GM19043 (cell line): ENCODE results near the gene COQ8B.

Source experiments
- ATAC-seq: cut with Tn5 transposase; IDR thresholded peaks from one replicate; pipeline ENCODE4 v1.9.1; 2021; ENCODE audit warnings: low read depth; ENCODE audit not compliant: unreplicated experiment

Gene COQ8B

DNA sequence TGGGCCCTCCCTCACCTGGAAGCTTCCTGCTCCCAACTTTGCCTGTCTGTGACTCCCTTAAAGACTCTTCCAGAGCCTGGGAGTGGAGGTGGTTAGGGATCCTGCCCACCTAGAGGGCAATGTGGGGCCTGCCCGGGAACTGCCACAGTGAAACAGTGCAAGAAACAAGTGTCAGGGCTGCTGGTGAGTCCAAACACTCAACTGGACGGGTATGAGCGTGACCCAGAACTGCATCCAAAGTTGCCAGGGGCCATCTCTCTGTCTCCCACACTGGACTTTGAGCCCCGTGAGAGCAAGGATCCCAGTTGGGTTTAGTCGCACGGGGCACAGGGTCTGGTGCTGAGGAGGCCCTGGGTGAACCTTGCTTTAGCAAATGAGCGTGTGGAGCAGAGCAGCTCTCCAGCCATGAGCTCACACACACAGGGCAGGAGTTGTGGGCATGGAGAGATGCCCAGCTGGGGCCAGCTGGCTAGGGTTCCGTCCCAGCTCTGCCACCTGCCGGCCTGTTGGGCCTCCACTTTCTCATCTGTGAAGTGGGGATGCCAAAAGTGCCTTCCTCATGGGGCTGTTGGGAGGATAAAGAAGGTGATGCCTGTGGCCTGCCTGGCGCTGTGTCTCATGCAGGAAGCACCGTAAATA is 23.4 kb downstream of the COQ8B start:
- no peak for ATAC-seq

DNA sequence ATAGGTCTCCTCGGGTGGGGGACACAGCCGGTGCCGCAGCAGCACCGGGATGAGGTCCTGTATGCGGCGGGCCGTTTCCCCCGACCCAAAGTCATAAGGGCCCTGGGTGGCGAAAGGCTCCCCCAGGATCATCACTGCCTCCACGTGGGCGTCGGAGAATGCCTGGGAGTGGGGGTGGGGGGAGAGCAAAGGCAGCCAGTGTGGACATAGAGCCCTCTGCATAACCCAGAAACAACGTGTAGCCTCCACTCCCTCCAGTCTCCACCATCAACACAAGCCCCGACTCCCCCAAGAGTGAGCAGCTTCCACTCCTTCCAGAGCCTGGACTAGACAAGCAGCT is 24.5 kb downstream of the COQ8B start:
- ATAC-seq = no peak

DNA sequence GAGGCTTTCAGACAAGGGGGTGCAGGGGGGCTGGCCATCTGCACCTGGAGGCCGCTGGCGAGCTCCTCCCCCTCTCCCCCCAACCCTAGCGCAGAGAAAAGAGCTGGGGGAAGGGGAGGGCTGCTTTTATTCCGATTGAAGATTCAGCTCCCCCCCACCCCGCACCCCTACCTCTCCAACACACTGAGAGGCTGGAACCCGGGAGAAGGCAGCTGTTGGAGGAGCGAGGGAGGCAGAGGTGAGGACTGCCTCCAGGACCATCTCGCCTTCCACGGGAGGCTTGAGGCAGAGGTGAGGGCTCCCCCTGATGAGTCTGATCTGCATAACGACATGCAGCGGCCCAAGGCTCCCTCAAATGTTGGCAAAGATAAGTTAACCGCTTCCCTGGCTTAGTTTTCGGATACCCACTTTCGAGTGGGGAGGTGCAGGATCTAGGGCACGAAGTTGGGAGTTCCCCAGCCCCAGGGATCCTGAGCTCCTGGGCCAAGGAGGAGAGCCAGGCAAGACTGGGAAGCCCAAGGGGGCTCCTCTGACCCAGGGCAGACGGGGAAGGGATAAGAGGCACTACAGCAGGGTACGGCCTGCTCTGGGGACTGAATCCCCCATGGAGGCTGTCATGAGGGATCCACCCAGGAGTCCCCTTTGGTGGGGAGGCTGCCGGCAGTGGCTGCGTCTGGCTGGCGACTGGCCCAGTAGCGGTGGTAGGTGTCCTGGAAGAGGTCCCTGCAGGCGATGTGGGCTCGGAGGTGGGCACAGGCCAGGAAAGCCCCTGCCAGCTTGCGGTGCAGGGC is 25.1 kb downstream of the COQ8B start:
- no peak for ATAC-seq

DNA sequence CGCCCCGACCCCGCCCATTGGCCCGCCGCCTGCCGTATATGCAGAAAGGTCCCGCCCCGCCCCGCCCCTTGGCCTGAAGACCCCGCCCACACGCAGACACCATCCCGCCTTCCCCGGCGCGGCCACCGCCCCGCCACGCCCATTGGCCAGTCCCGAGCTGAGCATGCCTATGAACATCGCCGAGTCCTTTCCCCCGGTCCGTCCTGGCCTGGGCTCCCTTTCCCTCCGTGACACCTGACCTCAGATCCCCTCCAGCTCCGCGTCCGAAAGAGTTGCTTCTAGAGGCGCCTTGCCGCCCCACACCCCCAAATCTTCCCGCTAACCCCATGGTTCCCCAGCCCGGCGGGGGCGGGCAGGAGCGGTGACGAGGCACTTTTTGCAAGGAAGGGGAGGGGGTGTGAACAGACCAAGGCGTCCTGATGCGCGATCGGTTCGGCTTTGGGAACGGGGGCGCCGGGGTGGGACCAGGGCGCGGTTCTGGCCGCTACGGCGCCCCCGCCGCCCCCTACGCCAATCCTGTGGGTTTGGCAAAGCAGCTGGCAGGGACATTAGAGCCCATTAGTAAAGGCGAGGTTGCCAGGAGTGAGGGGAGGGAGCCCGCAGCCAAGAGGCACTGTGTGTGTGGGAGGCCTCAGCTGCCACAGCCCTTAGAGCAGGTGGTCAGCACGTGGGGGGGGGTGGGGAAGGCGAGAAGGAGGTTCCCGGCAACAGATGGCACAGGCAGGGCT is 25.8 kb downstream of the COQ8B start:
- no peak for ATAC-seq

DNA sequence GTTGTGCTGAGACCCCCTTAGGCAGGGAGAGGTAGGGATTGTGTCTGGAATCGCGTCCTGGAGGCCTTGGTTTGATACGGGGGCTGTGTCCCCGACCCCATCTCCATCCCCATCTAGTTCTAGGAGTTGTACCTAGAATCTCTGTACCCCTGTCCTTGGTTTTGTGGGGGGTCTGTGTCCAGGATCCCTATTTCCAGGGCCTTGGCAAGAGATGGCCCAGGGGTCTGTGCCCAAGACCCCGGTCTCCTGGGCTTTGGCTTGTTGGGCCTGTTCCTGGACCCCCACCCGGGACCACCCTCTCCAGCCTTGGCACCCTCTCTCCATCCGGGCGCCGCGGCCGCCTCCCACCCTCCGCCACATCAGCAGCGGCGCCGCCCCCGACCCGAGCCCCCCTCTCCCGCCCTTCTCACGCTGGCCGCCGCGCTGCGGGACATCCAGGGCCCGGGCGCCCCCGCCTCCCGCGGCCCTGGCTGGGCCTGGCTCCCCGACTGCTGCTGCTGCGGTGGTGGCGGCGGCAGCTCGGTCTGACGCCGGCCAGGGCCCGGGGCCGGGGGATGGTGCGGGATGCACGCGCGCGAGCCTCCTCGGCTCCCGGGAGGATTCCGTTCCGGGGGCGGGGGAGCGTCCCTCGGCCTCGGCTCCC is 26.5 kb downstream of the COQ8B start, which contains the start of gene NUMBL:
Gene NUMBL, minus strand, starts transcription at position 602 of the 643 bp plus-strand sequence. Its CDS starts 168 bp downstream, at position 434.
- no peak for ATAC-seq

DNA sequence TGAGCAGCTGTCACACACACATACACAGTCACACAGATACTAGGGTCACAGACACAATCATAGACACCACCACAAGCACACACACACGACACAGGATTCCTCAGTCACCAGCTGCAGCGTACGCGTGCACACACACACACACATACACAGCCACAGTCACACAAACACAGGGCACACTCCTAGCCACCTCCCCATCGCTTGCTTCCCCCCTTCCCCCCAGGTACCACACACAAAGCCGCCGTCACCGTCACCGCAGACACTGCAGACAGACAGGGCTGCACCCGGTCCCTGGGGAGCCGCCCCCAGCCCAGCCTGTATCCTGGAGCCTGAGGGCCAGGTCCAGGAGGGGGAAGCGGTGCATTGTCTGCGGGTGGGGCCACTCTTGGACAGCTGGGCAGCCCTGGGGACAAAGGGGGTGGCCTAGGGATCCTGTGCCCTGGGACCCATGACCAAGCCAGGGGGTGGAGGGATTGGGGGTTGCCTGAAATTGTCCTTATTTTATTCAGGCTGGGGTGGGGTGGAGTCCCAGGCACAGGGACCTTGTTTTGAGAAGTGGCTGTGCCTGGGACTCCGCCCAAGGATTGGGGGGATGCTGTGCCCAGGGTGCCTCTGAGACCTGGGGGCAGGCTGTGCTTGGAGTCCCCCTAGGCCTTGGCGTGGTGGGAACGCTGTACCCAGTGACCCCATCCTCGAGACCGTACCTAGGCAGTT is 27.2 kb downstream of the COQ8B start:
- ATAC-seq = no peak

DNA sequence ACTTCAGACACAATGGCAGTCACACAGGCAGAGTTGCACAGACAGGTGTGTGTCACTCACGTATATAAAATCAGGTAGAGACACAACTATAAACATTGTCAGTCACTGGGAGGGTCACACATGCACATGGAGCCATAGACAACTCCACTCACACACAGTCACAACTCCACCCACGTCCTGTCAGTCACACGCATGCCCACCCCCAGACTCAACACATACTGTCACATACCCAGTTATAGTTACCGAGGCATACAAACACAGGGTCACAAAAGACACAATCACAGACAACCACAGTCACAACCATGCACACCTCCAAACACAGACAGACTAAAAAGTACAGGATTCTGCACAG is 27.7 kb downstream of the COQ8B start:
- no peak for ATAC-seq

DNA sequence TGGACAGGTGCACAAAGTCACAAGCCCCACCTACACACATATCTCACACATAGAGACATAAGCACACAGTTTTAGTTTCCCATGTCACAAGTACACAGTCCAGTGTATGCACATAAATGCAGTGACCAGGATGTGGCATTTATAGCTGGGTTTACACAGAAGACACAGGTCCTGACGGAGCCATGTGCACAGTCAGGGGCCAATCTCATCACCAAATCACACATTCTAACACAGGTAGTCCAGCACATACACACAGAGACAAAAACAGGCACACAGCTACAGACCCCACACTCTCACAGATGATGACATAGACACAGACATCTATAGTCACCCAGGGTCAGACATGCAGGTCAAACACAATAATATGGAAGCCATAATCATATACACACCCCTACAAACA is 28.4 kb downstream of the COQ8B start:
- ATAC-seq = no peak

DNA sequence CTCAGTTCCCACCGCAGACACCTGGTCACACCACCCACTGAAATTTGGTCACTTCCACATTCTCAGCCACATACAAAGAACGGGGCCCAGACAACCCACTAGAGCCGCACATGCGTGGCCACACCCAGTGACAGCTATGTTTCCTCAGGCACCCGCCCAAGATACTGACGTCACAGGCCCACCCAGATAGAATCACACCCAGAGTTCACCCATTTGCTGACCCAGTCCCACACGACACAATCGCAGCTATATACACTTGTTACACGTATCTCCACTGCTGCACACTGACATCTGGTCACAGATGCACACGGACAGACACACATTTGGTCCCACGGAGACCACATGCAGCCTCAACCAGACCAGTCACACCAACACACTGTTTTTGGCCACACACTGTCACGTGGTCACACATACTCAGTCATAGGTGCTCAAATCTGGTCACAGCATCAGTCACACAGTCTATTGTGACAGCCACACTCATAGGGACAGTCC is 29.1 kb downstream of the COQ8B start:
- ATAC-seq = no peak

DNA sequence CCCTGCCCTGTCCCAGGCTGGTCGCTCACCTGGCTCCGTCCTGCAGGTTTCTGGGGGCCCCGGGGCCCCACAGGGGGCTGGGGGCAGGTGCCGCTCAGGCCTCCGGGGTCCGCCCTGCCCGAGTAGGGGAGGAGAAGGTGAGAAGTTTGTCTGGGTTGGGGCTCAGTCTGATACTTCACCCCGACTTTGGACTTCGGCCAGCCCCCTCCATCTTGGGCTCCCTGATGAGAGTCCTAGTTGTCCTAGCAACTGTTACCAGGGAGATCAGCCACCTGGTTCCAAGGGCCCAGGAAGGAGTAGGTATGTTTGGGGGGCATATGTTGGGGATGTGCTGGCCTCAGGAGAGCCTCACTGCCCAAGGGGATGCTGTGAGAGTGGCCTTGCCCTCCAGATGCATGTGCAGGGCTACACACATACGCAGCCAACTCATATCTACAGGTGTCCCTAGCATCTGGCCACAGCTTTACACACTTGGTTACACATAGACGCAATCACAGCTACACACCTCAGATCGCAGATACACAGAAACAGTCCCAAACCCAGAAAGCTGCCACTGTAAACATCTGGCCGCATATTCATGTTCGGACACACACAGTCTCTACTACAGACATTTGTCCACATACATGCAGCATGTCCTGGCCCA is 29.7 kb downstream of the COQ8B start:
- no peak for ATAC-seq

DNA sequence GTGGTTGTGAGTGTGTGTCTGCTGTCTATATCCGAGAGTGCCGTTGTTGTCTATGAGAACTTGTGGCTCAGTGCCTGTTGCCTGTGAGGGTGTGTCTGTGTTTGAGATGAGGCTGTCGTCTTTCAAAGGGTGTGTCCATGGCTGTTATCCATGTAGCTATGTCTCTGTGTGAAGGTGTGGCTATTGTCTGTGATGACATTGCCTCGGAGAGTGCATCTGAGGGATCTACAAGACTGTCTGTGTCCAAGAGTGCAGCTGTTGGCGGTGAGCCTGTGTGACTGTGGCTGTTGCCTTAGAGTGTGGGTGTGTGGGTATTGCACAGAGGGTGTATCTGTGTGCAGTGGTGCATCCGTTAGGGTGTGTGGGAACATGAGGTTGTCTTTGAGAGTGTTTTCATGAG is 31.1 kb downstream of the COQ8B start:
- no peak for ATAC-seq

DNA sequence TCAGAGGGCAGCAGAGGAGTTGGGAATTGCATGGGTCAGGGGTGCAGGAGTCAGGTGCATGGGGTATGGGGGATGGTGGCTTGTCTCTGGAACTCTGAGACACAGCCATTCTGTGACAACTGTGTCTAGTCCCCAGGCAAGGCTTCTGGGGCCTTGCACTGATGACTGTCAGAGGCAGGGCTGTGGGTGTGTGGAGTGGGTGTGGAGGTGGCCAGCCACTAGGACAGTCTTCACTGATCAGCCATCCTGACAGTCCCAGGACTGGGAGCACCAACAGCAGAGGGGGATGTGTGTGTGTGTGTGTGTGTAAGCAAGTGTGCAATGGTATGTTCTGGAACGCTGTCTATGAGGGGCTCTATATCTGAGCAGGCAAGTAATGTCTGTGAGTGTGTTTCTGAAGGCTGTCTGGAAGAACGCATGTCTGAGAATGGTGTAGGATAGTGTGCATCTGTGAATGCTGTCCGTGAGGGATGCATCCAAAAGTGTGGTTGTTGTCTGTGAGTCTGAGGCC is 31.6 kb downstream of the COQ8B start:
- ATAC-seq = no peak

DNA sequence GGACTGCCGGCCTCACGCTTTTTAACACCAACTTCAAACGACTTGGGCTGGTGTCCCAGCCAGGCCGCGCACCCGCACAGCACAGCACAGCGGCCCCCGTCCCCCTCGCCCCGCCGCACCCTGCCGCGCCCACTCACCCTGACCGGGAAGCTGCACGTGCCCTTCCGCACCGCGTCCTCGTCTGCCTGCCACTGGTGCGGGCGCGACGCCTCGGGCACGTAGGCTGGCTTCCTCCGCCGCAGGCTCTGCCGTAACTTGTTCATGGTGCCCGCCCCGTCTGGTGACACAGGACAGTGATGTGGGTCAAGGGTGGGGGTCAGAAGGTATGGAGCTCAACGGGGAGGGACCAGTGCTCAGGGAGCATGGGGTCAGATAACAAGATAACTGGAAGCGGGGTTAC is 32.4 kb downstream of the COQ8B start:
- no peak for ATAC-seq

DNA sequence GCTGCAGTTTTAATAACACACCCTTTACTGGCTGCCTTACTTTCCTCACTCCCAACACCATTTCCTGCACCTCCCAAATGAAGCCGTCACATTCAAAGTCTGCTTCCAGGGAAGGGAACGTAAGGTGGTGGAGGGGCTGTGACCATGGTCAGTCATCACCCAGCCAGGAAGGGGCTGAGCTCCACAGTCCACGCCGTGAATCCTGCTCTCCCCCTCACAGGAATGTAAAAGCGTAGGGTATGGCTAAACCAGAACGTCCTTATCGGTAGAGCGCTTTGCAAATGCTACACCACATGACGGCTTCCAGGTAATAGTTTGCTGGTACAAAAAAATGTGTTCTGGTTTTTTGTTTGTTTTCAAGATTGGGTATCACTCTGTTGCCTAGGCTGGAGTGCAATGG is 33.2 kb downstream of the COQ8B start:
- ATAC-seq = no peak

DNA sequence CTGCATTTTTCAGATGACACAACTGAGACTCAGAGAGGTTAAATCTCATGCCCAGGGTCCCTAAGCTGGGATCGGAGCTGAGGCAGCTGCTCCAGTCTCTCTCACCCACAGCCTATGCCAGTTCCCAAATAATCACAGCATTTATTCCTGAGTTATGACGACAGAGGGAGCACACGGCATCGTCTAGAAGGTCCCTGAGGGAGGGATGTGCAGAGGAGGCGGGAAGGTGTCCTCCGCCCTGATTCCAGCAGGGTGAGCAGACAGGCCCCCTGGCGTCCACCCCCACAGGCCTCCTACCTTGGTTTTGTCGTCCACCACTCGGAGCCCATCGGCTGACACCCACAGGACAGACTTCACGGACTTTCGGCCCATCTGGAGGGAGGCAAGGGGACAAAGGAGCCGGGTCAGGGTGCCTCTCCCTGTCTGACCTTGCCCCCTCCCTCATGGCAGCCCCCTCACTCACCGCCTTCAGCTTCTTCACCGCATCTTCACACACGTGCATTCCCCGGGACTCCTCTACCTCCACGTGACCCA is 34.2 kb downstream of the COQ8B start:
- ATAC-seq = no peak

DNA sequence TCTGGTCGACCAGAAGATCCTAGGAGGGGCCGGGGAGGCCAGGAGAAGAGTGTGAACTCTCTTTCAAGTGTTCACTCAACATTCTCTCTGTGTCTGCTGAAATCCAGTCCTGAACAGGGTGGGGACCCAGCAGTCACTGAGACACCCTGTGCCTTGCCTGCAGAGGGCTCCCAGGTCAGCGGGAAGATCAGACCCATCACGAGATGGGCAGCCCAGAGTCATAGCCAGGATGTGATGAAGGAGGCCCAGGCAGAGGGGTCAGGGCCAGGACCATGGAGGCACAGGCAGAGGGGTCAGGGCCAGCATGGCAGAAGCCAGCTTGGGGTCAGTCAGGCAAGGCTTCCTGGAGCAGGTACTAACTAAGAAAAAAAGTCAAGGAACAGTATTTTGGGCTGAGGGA is 35.6 kb downstream of the COQ8B start:
- no peak for ATAC-seq

DNA sequence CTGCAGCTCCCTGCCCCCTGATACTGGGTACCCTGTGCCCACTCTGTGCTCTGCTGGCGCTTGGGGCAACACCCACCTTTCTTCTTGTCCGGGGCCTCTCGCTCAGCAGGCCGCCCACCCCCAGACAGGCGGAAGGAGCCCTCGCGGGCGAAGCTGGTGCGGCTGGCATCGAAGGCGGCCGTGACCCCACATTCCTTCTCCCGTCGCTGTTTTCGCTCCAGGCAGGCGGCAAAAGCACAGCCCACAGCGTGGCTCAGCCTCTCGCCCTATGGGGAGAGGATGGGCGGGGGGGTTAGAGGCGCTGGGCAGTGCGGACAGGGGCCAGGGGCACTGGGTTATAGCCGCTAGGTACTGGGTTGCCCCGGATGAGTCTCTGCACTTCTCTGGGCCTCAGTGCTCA is 39.5 kb downstream of the COQ8B start:
- ATAC-seq = no peak

DNA sequence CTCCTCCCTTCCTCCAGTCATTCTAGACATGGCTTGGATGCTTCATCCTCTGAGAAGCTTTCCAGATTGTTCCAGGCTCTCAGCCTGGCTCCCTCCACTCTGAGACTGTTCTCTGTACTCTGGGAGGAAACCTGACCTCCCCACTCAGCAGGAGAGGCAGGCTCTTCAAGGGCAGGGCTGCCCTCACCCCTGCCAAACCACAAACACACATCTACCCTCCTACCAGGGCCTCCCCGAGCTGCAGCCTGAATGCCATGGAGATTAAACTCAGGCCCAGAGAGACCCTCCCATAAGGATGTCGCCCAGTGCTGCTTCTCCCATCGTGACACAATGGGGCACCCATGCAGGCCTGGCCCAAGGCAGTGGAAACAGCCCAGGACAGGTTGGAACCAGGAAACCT is 42.4 kb downstream of the COQ8B start:
- ATAC-seq = no peak

DNA sequence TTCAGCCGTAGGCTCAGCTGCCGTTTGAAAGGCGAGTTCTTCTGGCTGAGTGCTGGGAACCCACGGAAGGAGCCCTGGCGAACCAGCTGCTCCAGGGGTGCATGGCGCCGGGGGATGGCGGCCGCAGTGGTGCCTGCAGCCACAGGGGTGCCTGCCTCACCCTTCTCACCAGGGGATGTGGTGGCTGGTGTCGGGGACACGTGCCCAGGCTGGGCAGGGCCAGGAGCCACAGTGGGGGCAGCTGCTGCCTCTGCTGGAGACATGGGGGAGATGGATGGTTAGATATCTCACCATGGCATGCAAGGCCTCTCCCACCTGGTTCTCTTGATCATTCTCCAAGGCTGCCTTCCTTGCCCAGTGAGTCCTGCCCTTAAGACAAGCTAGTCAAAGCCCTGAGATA is 43.3 kb downstream of the COQ8B start:
- no peak for ATAC-seq
